GM23338 (cell line): ENCODE results near the gene TMEM8B. TPM values are rescaled to one million over a fixed set of nuclear protein-coding genes. Genes with fewer than 3 reads are reported as not detected.

ENCODE experiments used
- ATAC-seq: fragments of 200-7000 bp; cut with Tn5 transposase; 3 replicates; pipeline ENCODE4 v1.9.1; 2020
- DNase-seq: peaks from one replicate; pipeline ENCODE4 v3.0.0-alpha.2; 2015; ENCODE audit warnings: low spot score
- H2AFZ ChIP-seq: fragments of 200-600 bp; sonication (generic); 2 replicates; pipeline ENCODE4 v1.8.0; 2016; ENCODE audit warnings: antibody characterized with exemption, mild to moderate bottlenecking, moderate library complexity
- H3F3A ChIP-seq: fragments of 200-600 bp; sonication (generic); replicated peaks from 2 replicates; pipeline ENCODE4 v1.8.0; 2017; ENCODE audit warnings: antibody characterized with exemption, mixed run types, low read depth
- H3K27ac ChIP-seq: fragments of 200-600 bp; sonication (generic); 2 replicates; pipeline ENCODE4 v1.6.1; 2016; ENCODE audit warnings: low read depth
- H3K27me3 ChIP-seq: fragments of 200-600 bp; sonication (generic); 2 replicates; pipeline ENCODE4 v1.8.0; 2016; ENCODE audit warnings: mild to moderate bottlenecking, mixed run types, moderate library complexity; ENCODE audit not compliant: insufficient read depth
- H3K36me3 ChIP-seq: fragments of 200-600 bp; sonication (generic); 2 replicates; pipeline ENCODE4 v1.8.0; 2016; ENCODE audit warnings: mild to moderate bottlenecking; ENCODE audit not compliant: insufficient read depth
- H3K4me1 ChIP-seq: fragments of 200-600 bp; sonication (generic); 2 replicates; pipeline ENCODE4 v1.8.0; 2016; ENCODE audit warnings: mild to moderate bottlenecking, moderate library complexity; ENCODE audit not compliant: insufficient read depth
- H3K4me2 ChIP-seq: fragments of 200-600 bp; sonication (generic); 2 replicates; pipeline ENCODE4 v1.7.1; 2017; ENCODE audit warnings: mixed run types
- H3K4me3 ChIP-seq: fragments of 200-600 bp; sonication (generic); 2 replicates; pipeline ENCODE4 v1.6.1; 2016; ENCODE audit warnings: mixed run types
- H3K79me2 ChIP-seq: fragments of 200-600 bp; sonication (generic); replicated peaks from 2 replicates; pipeline ENCODE4 v1.8.0; 2017; ENCODE audit warnings: mild to moderate bottlenecking; ENCODE audit not compliant: insufficient read depth
- H3K9me2 ChIP-seq: fragments of 200-600 bp; sonication (generic); 2 replicates; pipeline ENCODE4 v1.8.0; 2017; ENCODE audit not compliant: insufficient read depth
- H4K20me1 ChIP-seq: fragments of 200-600 bp; sonication (generic); replicated peaks from 2 replicates; pipeline ENCODE4 v1.8.0; 2017; ENCODE audit warnings: mild to moderate bottlenecking; ENCODE audit not compliant: insufficient read depth
- H3K27ac Mint-ChIP-seq: 2 replicates; pipeline ENCODE4 v1.8.0; 2020; ENCODE audit warnings: inconsistent platforms, mild to moderate bottlenecking, moderate library complexity, mixed read lengths
- H3K27me3 Mint-ChIP-seq: 3 replicates; pipeline ENCODE4 v1.8.0; 2022; ENCODE audit warnings: low read depth, mild to moderate bottlenecking, moderate library complexity, mixed read lengths, inconsistent platforms; ENCODE audit not compliant: insufficient read depth, poor library complexity
- H3K36me3 Mint-ChIP-seq: 3 replicates; pipeline ENCODE4 v1.8.0; 2021; ENCODE audit warnings: low read depth, mild to moderate bottlenecking, inconsistent platforms, moderate library complexity, mixed read lengths
- H3K4me1 Mint-ChIP-seq: 3 replicates; pipeline ENCODE4 v1.8.0; 2020; ENCODE audit warnings: mild to moderate bottlenecking, inconsistent platforms, mixed read lengths
- H3K4me3 Mint-ChIP-seq: 3 replicates; pipeline ENCODE4 v1.8.0; 2021; ENCODE audit warnings: moderate library complexity, mild to moderate bottlenecking, inconsistent platforms, mixed read lengths
- H3K9me3 Mint-ChIP-seq: 3 replicates; pipeline ENCODE4 v1.8.0; 2020; ENCODE audit warnings: moderate library complexity, mild to moderate bottlenecking, inconsistent platforms, mixed read lengths
- CREB1 ChIP-seq: fragments of 250-450 bp; sonication (Bioruptor Pico); IDR thresholded peaks from 2 replicates; pipeline ENCODE4 v1.5.0; 2020; ENCODE audit warnings: low read depth, mild to moderate bottlenecking, moderate library complexity
- EZH2 ChIP-seq: fragments of 200-600 bp; sonication (generic); IDR thresholded peaks from one replicate; pipeline ENCODE4 v1.8.0; 2017; ENCODE audit warnings: antibody characterized with exemption, mild to moderate bottlenecking, low read depth; ENCODE audit not compliant: unreplicated experiment
- EZH2phosphoT487 ChIP-seq: fragments of 200-600 bp; sonication (generic); IDR thresholded peaks from one replicate; pipeline ENCODE4 v1.8.1; 2018; ENCODE audit warnings: antibody characterized with exemption; ENCODE audit not compliant: unreplicated experiment
- JUNB ChIP-seq: IDR thresholded peaks from one replicate; pipeline ENCODE4 v1.6.1; 2016; ENCODE audit warnings: antibody characterized with exemption; ENCODE audit not compliant: unreplicated experiment
- POLR2AphosphoS5 ChIP-seq: IDR thresholded peaks from 2 replicates; pipeline ENCODE4 v1.6.1; 2016; ENCODE audit warnings: antibody characterized with exemption, low read depth
- STAT1 ChIP-seq: IDR thresholded peaks from one replicate; pipeline ENCODE4 v1.6.1; 2016; ENCODE audit warnings: antibody characterized with exemption; ENCODE audit not compliant: unreplicated experiment
- ZNF331 ChIP-seq: fragments of 250-450 bp; sonication (Bioruptor Pico); IDR thresholded peaks from 2 replicates; pipeline ENCODE4 v1.5.0; 2020; ENCODE audit warnings: low read depth, mild to moderate bottlenecking, moderate library complexity
- polyA plus RNA-seq: library from polyadenylated mRNA; unstranded; fragments of >200 nt; fragmentation: Nextera tagmentation; extraction: Ambion mirVana; gene quantifications from 2 replicates; pipeline ENCODE4 v1.2.1, GENCODE V29; 2016
- total RNA-seq: library from RNA; depleted of rRNA; stranded (reverse); fragments of >200 nt; shearing (Covaris generic); gene quantifications from 2 replicates; pipeline ENCODE4 v1.2.3, GENCODE V29; 2014
- TF ChIP-seq, protein P1 (sequence below): IDR thresholded peaks from one replicate; pipeline ENCODE4 v1.6.1; 2018; ENCODE audit warnings: antibody characterized with exemption; ENCODE audit not compliant: unreplicated experiment
- TF ChIP-seq, protein P2 (sequence below): IDR thresholded peaks from 2 replicates; pipeline ENCODE4 v1.6.1; 2016; ENCODE audit warnings: antibody characterized with exemption
- TF ChIP-seq, protein P3 (sequence below), 2 experiments: fragments of 200-600 bp in 1 of 2; sonication (generic) in 1 of 2; conservative IDR thresholded peaks; 2 replicates each; pipeline versions ENCODE4 v1.5.1 to v1.6.1; 2016 to 2017; ENCODE audit warnings: antibody characterized with exemption in 2 of 2, low read depth in 2 of 2, mild to moderate bottlenecking in 2 of 2, moderate library complexity in 1 of 2

TMEM8B gene
- total and polyA plus RNA-seq, 2 experiments from 2014 or later, result 4.2 to 5.5 TPM

- TF ChIP-seq CREB1 (CRISPR knock-in tag) (no peak), STAT1 (no peak), EZH2phosphoT487 (no peak), POLR2AphosphoS5 (no peak), EZH2 (no peak), ZNF331 (CRISPR knock-in tag) (no peak), JUNB (no peak)
- TF ChIP-seq, protein P1, sequence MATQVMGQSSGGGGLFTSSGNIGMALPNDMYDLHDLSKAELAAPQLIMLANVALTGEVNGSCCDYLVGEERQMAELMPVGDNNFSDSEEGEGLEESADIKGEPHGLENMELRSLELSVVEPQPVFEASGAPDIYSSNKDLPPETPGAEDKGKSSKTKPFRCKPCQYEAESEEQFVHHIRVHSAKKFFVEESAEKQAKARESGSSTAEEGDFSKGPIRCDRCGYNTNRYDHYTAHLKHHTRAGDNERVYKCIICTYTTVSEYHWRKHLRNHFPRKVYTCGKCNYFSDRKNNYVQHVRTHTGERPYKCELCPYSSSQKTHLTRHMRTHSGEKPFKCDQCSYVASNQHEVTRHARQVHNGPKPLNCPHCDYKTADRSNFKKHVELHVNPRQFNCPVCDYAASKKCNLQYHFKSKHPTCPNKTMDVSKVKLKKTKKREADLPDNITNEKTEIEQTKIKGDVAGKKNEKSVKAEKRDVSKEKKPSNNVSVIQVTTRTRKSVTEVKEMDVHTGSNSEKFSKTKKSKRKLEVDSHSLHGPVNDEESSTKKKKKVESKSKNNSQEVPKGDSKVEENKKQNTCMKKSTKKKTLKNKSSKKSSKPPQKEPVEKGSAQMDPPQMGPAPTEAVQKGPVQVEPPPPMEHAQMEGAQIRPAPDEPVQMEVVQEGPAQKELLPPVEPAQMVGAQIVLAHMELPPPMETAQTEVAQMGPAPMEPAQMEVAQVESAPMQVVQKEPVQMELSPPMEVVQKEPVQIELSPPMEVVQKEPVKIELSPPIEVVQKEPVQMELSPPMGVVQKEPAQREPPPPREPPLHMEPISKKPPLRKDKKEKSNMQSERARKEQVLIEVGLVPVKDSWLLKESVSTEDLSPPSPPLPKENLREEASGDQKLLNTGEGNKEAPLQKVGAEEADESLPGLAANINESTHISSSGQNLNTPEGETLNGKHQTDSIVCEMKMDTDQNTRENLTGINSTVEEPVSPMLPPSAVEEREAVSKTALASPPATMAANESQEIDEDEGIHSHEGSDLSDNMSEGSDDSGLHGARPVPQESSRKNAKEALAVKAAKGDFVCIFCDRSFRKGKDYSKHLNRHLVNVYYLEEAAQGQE, result no peak
- TF ChIP-seq, protein P2, sequence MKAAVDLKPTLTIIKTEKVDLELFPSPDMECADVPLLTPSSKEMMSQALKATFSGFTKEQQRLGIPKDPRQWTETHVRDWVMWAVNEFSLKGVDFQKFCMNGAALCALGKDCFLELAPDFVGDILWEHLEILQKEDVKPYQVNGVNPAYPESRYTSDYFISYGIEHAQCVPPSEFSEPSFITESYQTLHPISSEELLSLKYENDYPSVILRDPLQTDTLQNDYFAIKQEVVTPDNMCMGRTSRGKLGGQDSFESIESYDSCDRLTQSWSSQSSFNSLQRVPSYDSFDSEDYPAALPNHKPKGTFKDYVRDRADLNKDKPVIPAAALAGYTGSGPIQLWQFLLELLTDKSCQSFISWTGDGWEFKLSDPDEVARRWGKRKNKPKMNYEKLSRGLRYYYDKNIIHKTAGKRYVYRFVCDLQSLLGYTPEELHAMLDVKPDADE, result no peak
- TF ChIP-seq, protein P3, sequence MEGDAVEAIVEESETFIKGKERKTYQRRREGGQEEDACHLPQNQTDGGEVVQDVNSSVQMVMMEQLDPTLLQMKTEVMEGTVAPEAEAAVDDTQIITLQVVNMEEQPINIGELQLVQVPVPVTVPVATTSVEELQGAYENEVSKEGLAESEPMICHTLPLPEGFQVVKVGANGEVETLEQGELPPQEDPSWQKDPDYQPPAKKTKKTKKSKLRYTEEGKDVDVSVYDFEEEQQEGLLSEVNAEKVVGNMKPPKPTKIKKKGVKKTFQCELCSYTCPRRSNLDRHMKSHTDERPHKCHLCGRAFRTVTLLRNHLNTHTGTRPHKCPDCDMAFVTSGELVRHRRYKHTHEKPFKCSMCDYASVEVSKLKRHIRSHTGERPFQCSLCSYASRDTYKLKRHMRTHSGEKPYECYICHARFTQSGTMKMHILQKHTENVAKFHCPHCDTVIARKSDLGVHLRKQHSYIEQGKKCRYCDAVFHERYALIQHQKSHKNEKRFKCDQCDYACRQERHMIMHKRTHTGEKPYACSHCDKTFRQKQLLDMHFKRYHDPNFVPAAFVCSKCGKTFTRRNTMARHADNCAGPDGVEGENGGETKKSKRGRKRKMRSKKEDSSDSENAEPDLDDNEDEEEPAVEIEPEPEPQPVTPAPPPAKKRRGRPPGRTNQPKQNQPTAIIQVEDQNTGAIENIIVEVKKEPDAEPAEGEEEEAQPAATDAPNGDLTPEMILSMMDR (conservative IDR thresholded peaks at IDR 0.05; ENCODE audit: low read depth in 2 of 2), result no peak
These were observed 27.5 kb upstream of the TMEM8B start (continued) for GRCh38 chr9:35801328-35802128.

GRCh38 chr9:35806101-35806500, 22.9 kb upstream of the TMEM8B start:
- no peaks in the 10 kb centered on the region for H4K20me1 ChIP-seq
- no peaks in the 10 kb centered on the region for H3K79me2 ChIP-seq
- H3F3A ChIP-seq, result no peaks in the 10 kb centered on the region
- Mint-ChIP-seq H3K9me3 (no peaks in the 10 kb centered on the region), H3K36me3 (peaks cover 6% of the 10 kb centered on the region; the same call in 2 of the 3 replicates), H3K27me3 (peaks cover 3% of the 10 kb centered on the region), H3K4me3 (no peak overlapping the region), H3K4me1 (no peaks in the 10 kb centered on the region), H3K27ac (no peak overlapping the region)
- no peak overlapping the region for H2AFZ ChIP-seq
- H3K4me2 ChIP-seq, result no peak overlapping the region
- ATAC-seq (no peak), DNase-seq (no peak)
- H3K4me3 ChIP-seq, result no peak overlapping the region
- H3K27me3 ChIP-seq, result no peaks in the 10 kb centered on the region
- no peak overlapping the region for H3K27ac ChIP-seq
- H3K4me1 ChIP-seq, result no peaks in the 10 kb centered on the region
- 0 out of 2 replicates have a peak, but pooled peaks cover 7% of the 10 kb centered on the region for H3K36me3 ChIP-seq
- no peaks in the 10 kb centered on the region for H3K9me2 ChIP-seq
- TF ChIP-seq EZH2phosphoT487 (no peak), ZNF331 (CRISPR knock-in tag) (no peak), POLR2AphosphoS5 (no peak), JUNB (no peak)
- TF ChIP-seq, protein P3 (conservative IDR thresholded peaks at IDR 0.05; ENCODE audit: low read depth in 2 of 2), result no peak
